Esophagus (tissue), 2 donors: ENCODE measurements around the gene CAPSL. TPM values are rescaled to one million over a fixed set of nuclear protein-coding genes. Genes with fewer than 3 reads are reported as not detected.

ENCODE experiments used
- H3K27ac ChIP-seq, 2 donors: one replicate each; pipeline ENCODE4 v1.5.1; 2013; ENCODE audit warnings: low read depth in 2 of 2, mild to moderate bottlenecking in 2 of 2, inconsistent platforms in 1 of 2, low read length in 1 of 2, moderate library complexity in 1 of 2
- H3K27me3 ChIP-seq, 2 donors: one replicate each; pipeline ENCODE4 v1.6.1; 2013; ENCODE audit warnings: low read length in 2 of 2, control low read depth in 1 of 2, mild to moderate bottlenecking in 1 of 2; ENCODE audit not compliant: insufficient read depth in 2 of 2, control insufficient read depth in 1 of 2
- H3K36me3 ChIP-seq, 2 donors: one replicate each; pipeline ENCODE4 v1.6.1; 2013; ENCODE audit warnings: low read length in 1 of 2; ENCODE audit not compliant: control insufficient read depth in 2 of 2, insufficient read depth in 2 of 2
- H3K4me1 ChIP-seq, 2 donors: one replicate each; pipeline ENCODE4 v1.6.1; 2013; ENCODE audit warnings: low read length in 1 of 2; ENCODE audit not compliant: control insufficient read depth in 2 of 2, insufficient read depth in 2 of 2
- H3K4me3 ChIP-seq, 2 donors: one replicate each; pipeline ENCODE4 v1.5.1; 2013; ENCODE audit warnings: low read length in 2 of 2, mild to moderate bottlenecking in 2 of 2, low read depth in 1 of 2, moderate library complexity in 1 of 2
- H3K9me3 ChIP-seq, 2 donors: one replicate each; pipeline ENCODE4 v1.6.1; 2013; ENCODE audit warnings: mild to moderate bottlenecking in 2 of 2, low read depth in 1 of 2, low read length in 1 of 2, moderate library complexity in 1 of 2; ENCODE audit not compliant: control insufficient read depth in 2 of 2, insufficient read depth in 1 of 2
- whole genome bisulfite sequencing, 2 donors: extraction: QIAGEN DNeasy Blood & Tissue Kit; methylation state at CpG; one replicate each; pipeline ENCODE4 v1.1.7; 2013; 5-methylcytosine and 5-hydroxymethylcytosine counted together
- polyA plus RNA-seq, 2 donors: library from polyadenylated mRNA; stranded (reverse); fragments of 200-250 nt; gene quantifications; one replicate each; pipeline ENCODE4 v1.2.3, GENCODE V29; 2013
- donor health status: healthy with polysubstance abuse.
- donor health status: Bipolar disorder and iron deficiency.

Gene CAPSL
- polyA plus RNA-seq, 2 donors: not detected

DNA sequence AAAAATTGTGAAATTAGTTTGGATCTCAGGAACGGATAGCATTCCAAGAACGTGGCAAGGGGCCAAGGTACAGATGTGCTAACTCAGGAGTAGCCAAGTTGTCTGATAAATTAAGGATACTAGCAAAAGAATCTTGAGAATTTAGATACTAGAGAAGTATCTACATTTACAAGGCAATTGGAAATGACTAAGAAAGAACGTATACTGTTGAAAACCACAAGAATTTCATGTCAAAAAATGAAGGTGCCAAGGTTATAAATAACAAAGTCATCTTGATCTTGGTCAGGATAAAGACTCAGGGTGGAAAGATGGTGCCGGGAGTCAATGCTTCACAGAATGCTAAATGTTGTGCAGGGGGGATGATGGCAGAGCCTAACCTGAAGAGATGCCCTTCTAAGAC is 19.2 kb downstream of the CAPSL start:
- Histone ChIP-seq H3K27me3 (no peaks in the 10 kb centered on the region), H3K4me3 (no peak overlapping the region), H3K27ac (no peak overlapping the region), H3K4me1 (no peaks in the 10 kb centered on the region), H3K36me3 (no peaks in the 10 kb centered on the region), H3K9me3 (no peaks in the 10 kb centered on the region)
- WGBS, 2 donors: 45 to 57% methylated on average over 4 of the region's 4 CpGs

DNA sequence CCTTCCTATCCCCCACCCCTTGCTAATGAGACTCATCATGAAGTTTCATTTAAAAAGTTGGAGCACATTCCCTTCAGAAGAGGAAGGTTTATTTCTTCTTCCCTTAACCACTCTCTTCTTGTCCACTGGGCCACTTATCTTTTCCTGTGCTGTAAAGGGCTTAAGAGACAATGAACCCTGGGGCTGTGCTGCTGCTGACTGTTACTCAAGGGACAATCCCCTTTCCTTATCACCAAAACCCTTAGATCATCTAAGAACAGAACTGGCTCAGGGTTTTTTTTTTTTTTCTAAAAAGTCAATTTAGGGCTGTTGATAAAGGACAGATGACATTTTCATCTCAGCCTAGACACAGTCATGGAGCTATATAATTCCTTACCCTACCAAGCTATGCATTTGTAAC is 29.6 kb downstream of the CAPSL start:
- H3K4me1 ChIP-seq: no peaks in the 10 kb centered on the region
- no peak overlapping the region for H3K4me3 ChIP-seq
- no peaks in the 10 kb centered on the region for H3K27me3 ChIP-seq
- peaks cover 2 to 4% of the 10 kb centered on the region in 2 donors for H3K9me3 ChIP-seq
- no peak overlapping the region for H3K27ac ChIP-seq
- no peaks in the 10 kb centered on the region for H3K36me3 ChIP-seq

DNA sequence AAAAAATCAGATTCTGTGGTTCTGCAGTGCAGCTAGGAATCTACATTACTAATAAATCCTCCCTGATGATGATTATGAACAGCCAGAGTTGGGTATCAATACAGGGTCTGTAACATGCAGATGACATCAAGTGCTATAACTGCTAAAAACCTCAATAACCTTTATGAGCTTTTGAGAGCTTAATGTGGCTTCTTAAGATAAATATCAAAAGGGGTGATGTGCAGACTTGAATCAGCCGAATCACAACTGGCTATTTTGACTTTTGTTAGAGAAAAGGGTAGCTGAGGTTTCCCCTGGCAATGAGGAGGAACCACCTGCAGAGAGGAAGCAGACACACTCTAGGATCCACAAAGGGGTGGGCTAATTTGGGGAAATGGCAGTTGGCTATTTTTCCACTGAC is 30.2 kb downstream of the CAPSL start:
- WGBS, 2 donors: 40 to 47% methylated on average over 1 of the region's 1 CpG
- no peak overlapping the region for H3K27ac ChIP-seq
- no peaks in the 10 kb centered on the region for H3K4me1 ChIP-seq
- H3K27me3 ChIP-seq: no peaks in the 10 kb centered on the region
- no peaks in the 10 kb centered on the region for H3K36me3 ChIP-seq
- peaks cover 2 to 4% of the 10 kb centered on the region in 2 donors for H3K9me3 ChIP-seq
- H3K4me3 ChIP-seq: no peak overlapping the region

DNA sequence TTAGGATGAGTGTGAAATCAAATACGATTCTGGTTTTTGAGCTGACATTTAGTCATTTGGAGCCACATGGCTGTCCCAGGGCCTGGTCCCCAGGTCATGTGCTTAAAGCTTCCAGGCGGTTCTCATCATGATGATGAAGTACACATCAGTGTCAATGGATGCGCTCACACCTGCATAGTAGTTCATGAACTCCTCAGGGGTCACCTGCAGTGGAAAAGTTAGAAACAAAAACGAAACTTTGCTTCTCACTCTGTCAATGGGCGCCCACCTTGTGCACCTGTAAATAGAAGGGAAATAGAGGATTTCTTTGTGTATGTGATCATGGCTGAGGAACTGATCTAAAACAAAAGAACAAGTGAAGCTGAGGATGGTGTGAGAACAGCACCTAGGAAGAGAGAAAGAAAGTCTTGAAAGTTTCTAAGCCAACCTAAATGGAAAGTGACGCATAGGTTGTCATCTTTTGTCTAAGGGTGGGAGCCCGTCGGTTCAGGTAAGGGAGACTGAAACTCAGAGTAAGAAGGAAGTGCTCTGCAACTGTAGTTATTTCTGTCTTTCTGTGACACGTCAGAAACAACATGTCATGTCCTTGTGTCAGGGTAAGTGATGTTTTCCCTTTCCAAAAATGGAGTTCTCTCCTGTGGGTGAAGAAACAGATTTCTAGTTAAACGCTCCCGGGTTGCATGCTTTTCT is 33.8 kb downstream of the CAPSL start:
- no peaks in the 10 kb centered on the region for H3K27me3 ChIP-seq
- H3K27ac ChIP-seq: no peak overlapping the region
- H3K36me3 ChIP-seq: no peaks in the 10 kb centered on the region
- 79 to 84% methylated on average over 11 of the region's 11 CpGs for whole genome bisulfite sequencing, 2 donors
- H3K9me3 ChIP-seq: peaks cover 0 to 2% of the 10 kb centered on the region in 2 donors
- H3K4me1 ChIP-seq: no peaks in the 10 kb centered on the region
- no peak overlapping the region for H3K4me3 ChIP-seq

DNA sequence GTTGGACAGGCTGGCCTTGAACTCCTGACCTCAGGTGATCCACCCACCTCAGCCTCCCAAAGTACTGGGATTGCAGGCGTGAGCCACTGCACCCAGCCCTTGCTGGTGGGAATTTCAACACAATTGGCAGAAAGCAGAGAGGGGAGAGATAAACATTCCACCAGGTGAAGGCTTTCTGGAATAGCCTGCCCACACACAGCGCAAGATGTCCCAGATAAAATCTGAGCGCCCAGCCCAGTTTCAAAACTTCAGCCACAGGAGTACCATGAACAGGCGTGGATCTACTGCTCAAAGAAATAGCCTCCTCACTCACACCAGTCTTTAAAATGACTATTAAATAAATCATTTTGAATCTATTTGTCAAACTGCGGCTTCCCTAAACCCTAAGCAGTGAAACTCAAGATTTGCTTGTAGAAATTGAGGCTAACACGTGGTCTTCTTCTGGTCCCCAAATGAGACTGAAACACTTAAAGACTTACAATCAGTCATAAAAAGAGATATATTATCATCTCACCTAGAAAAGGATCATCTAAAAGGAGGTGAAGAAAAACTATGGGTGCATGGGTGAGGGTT is 34.7 kb downstream of the CAPSL start:
- 87 to 90% methylated on average over 6 of the region's 6 CpGs for WGBS, 2 donors
- no peaks in the 10 kb centered on the region for H3K4me1 ChIP-seq
- H3K27me3 ChIP-seq: no peaks in the 10 kb centered on the region
- no peak overlapping the region for H3K27ac ChIP-seq
- peaks cover 0 to 2% of the 10 kb centered on the region in 2 donors for H3K9me3 ChIP-seq
- no peak overlapping the region for H3K4me3 ChIP-seq
- H3K36me3 ChIP-seq: no peaks in the 10 kb centered on the region

DNA sequence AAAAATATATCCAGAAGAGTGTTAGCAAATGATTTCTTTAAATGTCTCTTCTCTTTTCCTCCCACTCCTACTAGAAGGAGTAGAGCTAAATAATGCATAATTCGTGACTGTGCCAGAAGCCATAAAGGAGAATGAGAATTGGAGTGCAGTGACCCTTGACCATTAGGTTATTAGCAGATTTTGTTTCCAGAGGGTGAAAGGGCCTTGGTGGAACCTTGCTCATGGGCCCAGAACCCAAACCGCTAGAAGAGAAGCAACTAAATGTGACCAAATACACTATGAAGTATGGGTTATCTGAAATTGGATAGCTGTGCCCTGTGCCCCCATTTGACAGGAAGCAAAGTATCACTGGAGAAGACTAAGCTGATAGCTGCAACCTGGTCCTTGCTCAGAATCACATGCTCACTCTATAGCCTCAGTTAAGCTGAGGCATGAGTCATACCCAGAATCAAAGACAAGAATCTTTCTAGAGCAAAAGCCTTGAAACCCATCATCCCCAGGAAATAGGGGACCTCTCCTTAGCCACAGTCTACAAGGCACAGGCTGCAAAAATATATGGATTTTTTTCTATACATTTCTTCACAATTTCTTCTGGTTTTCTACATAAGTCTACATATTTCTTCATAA is 36.3 kb downstream of the CAPSL start:
- 63 to 71% methylated on average over 2 of the region's 2 CpGs for WGBS, 2 donors
- Histone ChIP-seq H3K36me3 (no peaks in the 10 kb centered on the region), H3K4me3 (no peak overlapping the region), H3K4me1 (no peaks in the 10 kb centered on the region), H3K27me3 (no peaks in the 10 kb centered on the region), H3K27ac (no peak overlapping the region), H3K9me3 (peaks cover 0 to 2% of the 10 kb centered on the region in 2 donors)

DNA sequence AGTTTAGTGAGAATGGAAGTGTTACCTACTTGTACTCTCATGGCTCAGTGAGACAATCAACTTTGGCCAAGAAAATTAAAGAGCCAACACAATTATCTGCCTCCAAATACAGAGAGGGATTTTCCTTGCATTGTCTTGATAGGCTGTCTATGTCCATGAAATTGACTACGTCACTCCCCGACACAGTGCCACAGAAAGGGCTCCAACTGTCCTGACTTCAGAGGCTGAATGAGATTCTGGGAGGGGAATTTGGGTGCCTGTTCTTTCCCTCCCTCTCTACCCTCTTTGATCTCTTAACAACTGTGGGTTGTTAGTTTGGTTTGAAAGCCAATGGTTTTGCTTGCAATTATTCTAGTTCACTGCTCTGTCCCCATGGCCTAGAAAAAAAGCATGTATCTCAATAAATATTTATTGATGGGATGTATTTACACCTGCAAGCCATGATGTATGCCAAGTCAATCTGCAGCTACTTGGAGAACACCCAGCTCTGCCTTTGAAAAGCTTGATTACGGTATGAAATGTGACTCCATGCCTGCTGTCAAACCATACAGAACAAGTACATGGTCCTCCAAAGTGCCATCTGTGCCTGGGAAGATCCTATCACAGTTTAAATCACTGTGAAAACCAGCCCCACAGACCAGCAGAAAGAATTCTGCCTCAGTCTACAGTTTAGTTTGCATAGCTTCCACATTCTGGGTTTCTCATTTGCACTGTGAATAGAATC is 37.3 kb downstream of the CAPSL start:
- 82 to 89% methylated on average over 3 of the region's 3 CpGs for WGBS, 2 donors
- Histone ChIP-seq H3K4me3 (no peak overlapping the region), H3K36me3 (no peaks in the 10 kb centered on the region), H3K27ac (no peak overlapping the region), H3K9me3 (peaks cover 0 to 2% of the 10 kb centered on the region in 2 donors), H3K4me1 (no peaks in the 10 kb centered on the region), H3K27me3 (no peaks in the 10 kb centered on the region)

DNA sequence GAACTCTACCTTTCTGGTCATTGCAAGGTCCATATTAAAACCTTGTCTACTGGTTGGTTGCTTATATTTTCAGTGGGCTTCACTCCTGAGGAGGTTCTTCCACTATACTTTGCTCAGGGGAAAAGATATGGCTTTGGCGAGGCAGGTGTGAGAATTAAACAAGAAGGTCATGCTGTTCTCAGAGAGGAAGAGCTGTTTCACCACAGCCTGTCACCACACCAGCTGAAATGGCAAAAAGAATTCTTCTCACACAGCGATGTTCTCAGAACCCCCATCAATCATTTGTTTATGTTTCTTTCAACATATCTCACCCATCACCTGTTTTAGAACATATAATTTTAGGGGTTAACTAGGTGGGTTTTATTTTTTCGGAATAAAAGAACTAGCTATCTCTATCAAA is 38.6 kb downstream of the CAPSL start:
- peaks cover 0 to 2% of the 10 kb centered on the region in 2 donors for H3K9me3 ChIP-seq
- 48 to 49% methylated on average over 3 of the region's 3 CpGs for whole genome bisulfite sequencing, 2 donors
- H3K36me3 ChIP-seq: no peaks in the 10 kb centered on the region
- no peaks in the 10 kb centered on the region for H3K27me3 ChIP-seq
- H3K27ac ChIP-seq: no peak overlapping the region
- H3K4me1 ChIP-seq: no peaks in the 10 kb centered on the region
- no peak overlapping the region for H3K4me3 ChIP-seq

DNA sequence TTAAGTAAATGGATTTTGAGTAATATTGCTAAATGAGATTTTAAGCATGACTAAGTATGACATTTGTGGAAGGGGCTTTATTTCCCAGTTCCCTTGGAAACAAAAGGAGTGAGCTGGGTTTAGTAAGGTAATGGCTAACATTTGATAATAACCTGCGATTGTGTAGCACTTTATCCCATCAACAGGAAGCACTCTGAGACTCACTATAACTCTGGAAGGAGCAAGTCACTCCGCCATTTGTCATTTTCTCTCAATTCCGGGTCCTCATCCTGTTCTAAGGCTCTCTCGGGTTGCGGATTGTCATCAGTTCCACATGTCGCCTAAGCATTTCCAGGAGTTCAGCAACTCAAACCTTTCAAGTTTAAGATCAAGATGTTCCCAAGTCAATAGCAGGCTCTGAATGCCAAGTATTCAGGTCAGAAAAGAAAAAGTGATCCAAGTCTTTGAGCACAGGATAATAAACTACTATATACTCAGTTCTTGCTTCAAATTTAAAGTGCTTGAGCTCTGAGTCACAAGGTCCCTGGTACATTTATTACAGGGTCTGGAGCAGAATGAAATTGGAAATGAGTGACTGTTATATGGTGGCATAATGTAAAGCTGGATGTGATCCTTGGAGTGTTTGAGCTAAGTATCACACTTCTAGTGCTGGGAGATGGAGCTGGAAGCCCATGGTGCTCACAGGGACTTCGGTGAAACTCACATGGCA is 39.3 kb downstream of the CAPSL start:
- Histone ChIP-seq H3K4me3 (no peak overlapping the region), H3K27me3 (no peaks in the 10 kb centered on the region), H3K27ac (no peak overlapping the region), H3K9me3 (no peaks in the 10 kb centered on the region), H3K4me1 (no peaks in the 10 kb centered on the region), H3K36me3 (no peaks in the 10 kb centered on the region)
- WGBS, 2 donors: 86 to 87% methylated on average over 7 of the region's 7 CpGs
